Measurements from ENCODE around the gene PHOSPHO2.

DNA sequence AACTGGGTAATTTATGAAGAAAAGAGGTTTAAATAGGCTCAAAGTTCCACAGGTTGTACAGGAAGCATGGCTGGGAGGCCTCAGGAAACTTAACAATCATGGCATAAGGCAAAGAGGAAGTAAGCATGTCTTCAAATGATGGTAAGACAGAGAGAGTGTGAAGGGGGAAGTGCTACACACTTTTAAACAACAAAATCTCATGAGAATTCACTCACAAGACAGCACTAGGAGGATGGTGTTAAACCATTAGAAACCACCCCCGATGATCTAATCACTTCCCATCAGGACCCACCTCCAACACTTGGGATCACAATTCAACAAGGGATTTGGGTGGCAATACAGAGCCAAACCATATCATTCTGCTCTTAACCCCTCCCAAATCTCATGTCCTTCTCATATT is 34.9 kb upstream of the PHOSPHO2 start:
- TF ChIP-seq ZNF70 (CRISPR knock-in tag; IDR thresholded peaks at IDR 0.05): no peak
- TF ChIP-seq, protein P1, sequence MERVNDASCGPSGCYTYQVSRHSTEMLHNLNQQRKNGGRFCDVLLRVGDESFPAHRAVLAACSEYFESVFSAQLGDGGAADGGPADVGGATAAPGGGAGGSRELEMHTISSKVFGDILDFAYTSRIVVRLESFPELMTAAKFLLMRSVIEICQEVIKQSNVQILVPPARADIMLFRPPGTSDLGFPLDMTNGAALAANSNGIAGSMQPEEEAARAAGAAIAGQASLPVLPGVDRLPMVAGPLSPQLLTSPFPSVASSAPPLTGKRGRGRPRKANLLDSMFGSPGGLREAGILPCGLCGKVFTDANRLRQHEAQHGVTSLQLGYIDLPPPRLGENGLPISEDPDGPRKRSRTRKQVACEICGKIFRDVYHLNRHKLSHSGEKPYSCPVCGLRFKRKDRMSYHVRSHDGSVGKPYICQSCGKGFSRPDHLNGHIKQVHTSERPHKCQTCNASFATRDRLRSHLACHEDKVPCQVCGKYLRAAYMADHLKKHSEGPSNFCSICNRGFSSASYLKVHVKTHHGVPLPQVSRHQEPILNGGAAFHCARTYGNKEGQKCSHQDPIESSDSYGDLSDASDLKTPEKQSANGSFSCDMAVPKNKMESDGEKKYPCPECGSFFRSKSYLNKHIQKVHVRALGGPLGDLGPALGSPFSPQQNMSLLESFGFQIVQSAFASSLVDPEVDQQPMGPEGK (CRISPR knock-in tag; IDR thresholded peaks at IDR 0.05; ENCODE audit: borderline replicate concordance): no peak
- TF ChIP-seq GLIS3 (CRISPR knock-in tag; IDR thresholded peaks at IDR 0.05): no peak
- TF ChIP-seq BACH2 (CRISPR knock-in tag; IDR thresholded peaks at IDR 0.05; ENCODE audit: borderline replicate concordance): no peak
- TF ChIP-seq, protein P2, sequence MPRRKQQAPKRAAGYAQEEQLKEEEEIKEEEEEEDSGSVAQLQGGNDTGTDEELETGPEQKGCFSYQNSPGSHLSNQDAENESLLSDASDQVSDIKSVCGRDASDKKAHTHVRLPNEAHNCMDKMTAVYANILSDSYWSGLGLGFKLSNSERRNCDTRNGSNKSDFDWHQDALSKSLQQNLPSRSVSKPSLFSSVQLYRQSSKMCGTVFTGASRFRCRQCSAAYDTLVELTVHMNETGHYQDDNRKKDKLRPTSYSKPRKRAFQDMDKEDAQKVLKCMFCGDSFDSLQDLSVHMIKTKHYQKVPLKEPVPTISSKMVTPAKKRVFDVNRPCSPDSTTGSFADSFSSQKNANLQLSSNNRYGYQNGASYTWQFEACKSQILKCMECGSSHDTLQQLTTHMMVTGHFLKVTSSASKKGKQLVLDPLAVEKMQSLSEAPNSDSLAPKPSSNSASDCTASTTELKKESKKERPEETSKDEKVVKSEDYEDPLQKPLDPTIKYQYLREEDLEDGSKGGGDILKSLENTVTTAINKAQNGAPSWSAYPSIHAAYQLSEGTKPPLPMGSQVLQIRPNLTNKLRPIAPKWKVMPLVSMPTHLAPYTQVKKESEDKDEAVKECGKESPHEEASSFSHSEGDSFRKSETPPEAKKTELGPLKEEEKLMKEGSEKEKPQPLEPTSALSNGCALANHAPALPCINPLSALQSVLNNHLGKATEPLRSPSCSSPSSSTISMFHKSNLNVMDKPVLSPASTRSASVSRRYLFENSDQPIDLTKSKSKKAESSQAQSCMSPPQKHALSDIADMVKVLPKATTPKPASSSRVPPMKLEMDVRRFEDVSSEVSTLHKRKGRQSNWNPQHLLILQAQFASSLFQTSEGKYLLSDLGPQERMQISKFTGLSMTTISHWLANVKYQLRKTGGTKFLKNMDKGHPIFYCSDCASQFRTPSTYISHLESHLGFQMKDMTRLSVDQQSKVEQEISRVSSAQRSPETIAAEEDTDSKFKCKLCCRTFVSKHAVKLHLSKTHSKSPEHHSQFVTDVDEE (CRISPR knock-in tag; IDR thresholded peaks at IDR 0.05): no peak
- TF ChIP-seq, protein P3, sequence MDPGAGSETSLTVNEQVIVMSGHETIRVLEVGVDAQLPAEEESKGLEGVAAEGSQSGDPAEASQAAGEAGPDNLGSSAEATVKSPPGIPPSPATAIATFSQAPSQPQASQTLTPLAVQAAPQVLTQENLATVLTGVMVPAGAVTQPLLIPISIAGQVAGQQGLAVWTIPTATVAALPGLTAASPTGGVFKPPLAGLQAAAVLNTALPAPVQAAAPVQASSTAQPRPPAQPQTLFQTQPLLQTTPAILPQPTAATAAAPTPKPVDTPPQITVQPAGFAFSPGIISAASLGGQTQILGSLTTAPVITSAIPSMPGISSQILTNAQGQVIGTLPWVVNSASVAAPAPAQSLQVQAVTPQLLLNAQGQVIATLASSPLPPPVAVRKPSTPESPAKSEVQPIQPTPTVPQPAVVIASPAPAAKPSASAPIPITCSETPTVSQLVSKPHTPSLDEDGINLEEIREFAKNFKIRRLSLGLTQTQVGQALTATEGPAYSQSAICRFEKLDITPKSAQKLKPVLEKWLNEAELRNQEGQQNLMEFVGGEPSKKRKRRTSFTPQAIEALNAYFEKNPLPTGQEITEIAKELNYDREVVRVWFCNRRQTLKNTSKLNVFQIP (CRISPR knock-in tag; IDR thresholded peaks at IDR 0.05; ENCODE audit: borderline replicate concordance, low read depth): no peak
- TF ChIP-seq ZNF565 (CRISPR knock-in tag; conservative IDR thresholded peaks at IDR 0.05; ENCODE audit: low read depth): no peak
- TF ChIP-seq RARB (CRISPR knock-in tag; IDR thresholded peaks at IDR 0.05): no peak
- TF ChIP-seq ZFP30 (CRISPR knock-in tag; IDR thresholded peaks at IDR 0.05): no peak
- no peak for TF ChIP-seq ZC3H10 (CRISPR knock-in tag; IDR thresholded peaks at IDR 0.05)
- TF ChIP-seq ZFP3 (CRISPR knock-in tag; IDR thresholded peaks at IDR 0.05): no peak

All from SK-N-SH treated with all-trans-retinoic acid at 6 μM for 48 hours (cell line).